Liver (tissue), 9 donors: ENCODE measurements around the gene OMG. TPM values are rescaled to one million over a fixed set of nuclear protein-coding genes. Genes with fewer than 3 reads are reported as not detected.

ENCODE experiments used
- DNase-seq: peaks from one replicate; pipeline ENCODE4 v3.0.0-alpha.2; 2017; ENCODE audit warnings: low spot score
- H3K27ac ChIP-seq, 2 donors: one replicate each; pipeline ENCODE4 v1.7.0; 2013; ENCODE audit warnings: inconsistent platforms in 2 of 2, low read length in 2 of 2, control low read depth in 1 of 2, low read depth in 1 of 2, mild to moderate bottlenecking in 1 of 2
- H3K27me3 ChIP-seq, 4 donors: one replicate each; pipeline versions ENCODE4 v1.6.1 to v1.7.0; 2013; ENCODE audit warnings: low read length in 3 of 4, inconsistent platforms in 1 of 4, mild to moderate bottlenecking in 1 of 4, moderate library complexity in 1 of 4; ENCODE audit not compliant: control insufficient read depth in 4 of 4, insufficient read depth in 4 of 4
- H3K36me3 ChIP-seq, 4 donors: one replicate each; pipeline versions ENCODE4 v1.6.1 to v1.7.0; 2013; ENCODE audit warnings: low read length in 3 of 4, mild to moderate bottlenecking in 3 of 4, low read depth in 1 of 4, moderate library complexity in 1 of 4; ENCODE audit not compliant: control insufficient read depth in 4 of 4, insufficient read depth in 3 of 4
- H3K4me1 ChIP-seq, 4 donors: one replicate each; pipeline versions ENCODE4 v1.6.1 to v1.7.0; 2013; ENCODE audit warnings: low read length in 3 of 4, mild to moderate bottlenecking in 3 of 4, moderate library complexity in 1 of 4; ENCODE audit not compliant: control insufficient read depth in 4 of 4, insufficient read depth in 4 of 4
- H3K4me3 ChIP-seq, 3 donors: one replicate each; pipeline versions ENCODE4 v1.6.1 to v1.7.0; 2013; ENCODE audit warnings: low read length in 3 of 3, control low read depth in 1 of 3, low read depth in 1 of 3, mild to moderate bottlenecking in 1 of 3
- H3K9ac ChIP-seq, 2 donors: one replicate each; pipeline ENCODE4 v1.7.0; 2013; ENCODE audit warnings: low read length in 2 of 2, mild to moderate bottlenecking in 2 of 2, moderate library complexity in 2 of 2, control low read depth in 1 of 2, low read depth in 1 of 2
- H3K9me3 ChIP-seq, 4 donors: one replicate each; pipeline versions ENCODE4 v1.6.1 to v1.7.0; 2013; ENCODE audit warnings: low read length in 3 of 4; ENCODE audit not compliant: control insufficient read depth in 4 of 4
- ATF3 ChIP-seq: IDR thresholded peaks from 2 replicates; pipeline ENCODE4 v1.6.1; 2016; ENCODE audit warnings: antibody characterized with exemption
- CTCF ChIP-seq: fragments of 150-350 bp; IDR thresholded peaks from 2 replicates; pipeline ENCODE4 v1.5.1; 2017; ENCODE audit warnings: improper control_type of control experiment, low read depth, low read length; ENCODE audit not compliant: missing input control
- EGR1 ChIP-seq, 2 donors: IDR thresholded peaks; 2 replicates each; pipeline ENCODE4 v1.6.1; 2016 to 2018; ENCODE audit warnings: antibody characterized with exemption in 2 of 2, low read depth in 2 of 2
- FOXA1 ChIP-seq: IDR thresholded peaks from 2 replicates; pipeline ENCODE4 v1.6.1; 2016; ENCODE audit warnings: antibody characterized with exemption
- FOXA2 ChIP-seq: IDR thresholded peaks from 2 replicates; pipeline ENCODE4 v1.6.1; 2016; ENCODE audit warnings: antibody characterized with exemption
- GABPA ChIP-seq, 2 donors: IDR thresholded peaks in 1 of 2; conservative IDR thresholded peaks in 1 of 2; 2 replicates each; pipeline ENCODE4 v1.6.1; 2016; ENCODE audit warnings: antibody characterized with exemption in 2 of 2, mild to moderate bottlenecking in 1 of 2, moderate library complexity in 1 of 2
- HNF4A ChIP-seq, 2 donors: conservative IDR thresholded peaks; 2 replicates each; pipeline ENCODE4 v1.6.1; 2016; ENCODE audit warnings: antibody characterized with exemption in 2 of 2, mild to moderate bottlenecking in 2 of 2
- HNF4G ChIP-seq: IDR thresholded peaks from 2 replicates; pipeline ENCODE4 v1.6.1; 2016; ENCODE audit warnings: antibody characterized with exemption
- JUND ChIP-seq, 2 donors: IDR thresholded peaks; 2 replicates each; pipeline ENCODE4 v1.6.1; 2016; ENCODE audit warnings: antibody characterized with exemption in 2 of 2
- NR2F2 ChIP-seq: IDR thresholded peaks from 2 replicates; pipeline ENCODE4 v1.6.1; 2016; ENCODE audit warnings: antibody characterized with exemption
- RAD21 ChIP-seq, 2 donors: IDR thresholded peaks; 2 replicates each; pipeline ENCODE4 v1.6.1; 2016; ENCODE audit warnings: antibody characterized with exemption in 2 of 2, mild to moderate bottlenecking in 2 of 2
- REST ChIP-seq: IDR thresholded peaks from 2 replicates; pipeline ENCODE4 v1.6.1; 2016; ENCODE audit warnings: antibody characterized with exemption, mild to moderate bottlenecking
- RXRA ChIP-seq, 2 donors: IDR thresholded peaks; 2 replicates each; pipeline ENCODE4 v1.6.1; 2017 to 2018; ENCODE audit warnings: antibody characterized with exemption in 2 of 2, mild to moderate bottlenecking in 1 of 2
- SP1 ChIP-seq: IDR thresholded peaks from 2 replicates; pipeline ENCODE4 v1.6.1; 2018; ENCODE audit warnings: antibody characterized with exemption, mild to moderate bottlenecking
- TAF1 ChIP-seq: conservative IDR thresholded peaks from 2 replicates; pipeline ENCODE4 v1.6.1; 2016; ENCODE audit warnings: antibody characterized with exemption, mild to moderate bottlenecking
- YY1 ChIP-seq: IDR thresholded peaks from 2 replicates; pipeline ENCODE4 v1.6.1; 2016; ENCODE audit warnings: antibody characterized with exemption, mild to moderate bottlenecking
- ZBTB33 ChIP-seq: IDR thresholded peaks from 2 replicates; pipeline ENCODE4 v1.6.1; 2016; ENCODE audit warnings: antibody characterized with exemption
- WGBS: extraction: QIAGEN DNeasy Blood & Tissue Kit; methylation state at CpG from one replicate; pipeline ENCODE4 v1.1.7; 2013; 5-methylcytosine and 5-hydroxymethylcytosine counted together
- polyA plus RNA-seq, 2 donors: library from polyadenylated mRNA; stranded (reverse) in 1 of 2; unstranded in 1 of 2; fragments of 200-250 nt in 1 of 2; fragments of >200 nt in 1 of 2; fragmentation: Nextera tagmentation in 1 of 2; extraction: Ambion mirVana in 1 of 2; gene quantifications; one replicate each; pipeline versions ENCODE4 v1.2.1 to v1.2.3, GENCODE V29; 2013 to 2015
- total RNA-seq, 2 donors: library from RNA; depleted of rRNA; stranded (reverse); fragments of >200 nt; gene quantifications; one replicate each; pipeline ENCODE4 v1.2.3, GENCODE V29; 2014
- TF ChIP-seq, protein P1 (sequence below): IDR thresholded peaks from 2 replicates; pipeline ENCODE4 v1.6.1; 2016; ENCODE audit warnings: antibody characterized with exemption
- donor health status: healthy.
- donor health status: healthy.
- donor health status: healthy.
- donor health status: healthy.
- donor health status: healthy.

Gene OMG
- total and polyA plus RNA-seq, 4 donors, result 0.05 to 2.1 (median 0.19) TPM

DNA sequence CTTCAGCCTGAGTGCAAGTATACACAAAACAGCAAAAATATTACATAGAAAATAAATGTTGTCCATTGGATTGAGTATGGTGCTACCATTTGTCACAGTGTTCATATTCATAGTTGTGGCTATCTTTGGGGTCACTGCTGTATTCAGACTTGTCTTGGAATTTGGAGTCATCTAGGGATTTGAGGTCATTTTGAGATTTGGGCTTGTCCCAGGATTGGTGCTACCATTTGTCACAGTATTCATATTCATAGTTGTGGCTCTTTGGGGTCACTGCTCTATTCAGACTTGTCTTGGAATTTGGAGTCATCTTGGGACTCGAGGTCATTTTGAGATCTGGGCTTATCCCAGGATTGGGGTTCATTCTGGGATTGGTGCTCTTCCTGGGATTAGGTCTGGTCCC is 24.8 kb downstream of the OMG start:
- no peak overlapping the region for H3K9ac ChIP-seq
- WGBS, result 95% methylated on average over 1 of the region's 1 CpG
- no peak overlapping the region for H3K4me3 ChIP-seq
- peaks cover 0 to 14% (median 4%) of the 10 kb centered on the region in 4 donors for H3K36me3 ChIP-seq
- TF ChIP-seq FOXA2, result no peak
- TF ChIP-seq HNF4G, result no peak
- TF ChIP-seq ATF3, result no peak
- no peak for TF ChIP-seq NR2F2
- TF ChIP-seq EGR1 (IDR thresholded peaks at IDR 0.05; ENCODE audit: low read depth in 2 of 2), result no peak
- TF ChIP-seq CTCF, result no peak
- no peak for TF ChIP-seq RAD21 (IDR thresholded peaks at IDR 0.05)
- no peak for TF ChIP-seq JUND (IDR thresholded peaks at IDR 0.05)
- no peak for TF ChIP-seq TAF1
- TF ChIP-seq RXRA (IDR thresholded peaks at IDR 0.05), result no peak
- no peak for TF ChIP-seq REST
- H3K27me3 ChIP-seq, result no peaks in the 10 kb centered on the region
- no peaks in the 10 kb centered on the region for H3K9me3 ChIP-seq
- no peak overlapping the region for H3K27ac ChIP-seq
- DNase-seq, result no peak
- peaks cover 0 to 11% (median 3%) of the 10 kb centered on the region in 4 donors for H3K4me1 ChIP-seq

- no peak for TF ChIP-seq FOXA1
- TF ChIP-seq HNF4G, result no peak
- no peak for TF ChIP-seq JUND (IDR thresholded peaks at IDR 0.05)
- TF ChIP-seq NR2F2, result no peak
- TF ChIP-seq ATF3, result no peak
- no peak for TF ChIP-seq GABPA (IDR thresholded peaks at IDR 0.05 in 1 of 2, conservative IDR thresholded peaks at IDR 0.05 in 1 of 2)
- TF ChIP-seq REST, result no peak
- no peak for TF ChIP-seq TAF1
- TF ChIP-seq HNF4A (conservative IDR thresholded peaks at IDR 0.05), result no peak
- no peak for TF ChIP-seq ZBTB33
- no peak for TF ChIP-seq CTCF
- TF ChIP-seq RXRA (IDR thresholded peaks at IDR 0.05), result no peak
- TF ChIP-seq EGR1 (IDR thresholded peaks at IDR 0.05; ENCODE audit: low read depth in 2 of 2), result no peak
- TF ChIP-seq, protein P1, sequence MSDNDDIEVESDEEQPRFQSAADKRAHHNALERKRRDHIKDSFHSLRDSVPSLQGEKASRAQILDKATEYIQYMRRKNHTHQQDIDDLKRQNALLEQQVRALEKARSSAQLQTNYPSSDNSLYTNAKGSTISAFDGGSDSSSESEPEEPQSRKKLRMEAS, result no peak
- TF ChIP-seq YY1, result no peak
- no peak for TF ChIP-seq SP1
- Histone ChIP-seq H3K4me1 (peaks cover 0 to 10% (median 3%) of the 10 kb centered on the region in 4 donors), H3K9ac (no peak overlapping the region), H3K4me3 (no peak overlapping the region), H3K9me3 (no peaks in the 10 kb centered on the region), H3K27ac (no peak overlapping the region), H3K36me3 (peaks cover 0 to 23% (median 6%) of the 10 kb centered on the region in 4 donors), H3K27me3 (no peaks in the 10 kb centered on the region)
- DNase-seq, result no peak
- WGBS, result 81% methylated on average over 1 of the region's 1 CpG
Measured at GRCh38 chr17:31269578-31269983, 27.5 kb downstream of the OMG start.
